Measurements from ENCODE around the gene MACROD2. TPM values are rescaled to one million over a fixed set of nuclear protein-coding genes. Genes with fewer than 3 reads are reported as not detected.

MACROD2 gene
- total RNA-seq, 1 experiment from 2014 or later = 3.1 TPM

DNA sequence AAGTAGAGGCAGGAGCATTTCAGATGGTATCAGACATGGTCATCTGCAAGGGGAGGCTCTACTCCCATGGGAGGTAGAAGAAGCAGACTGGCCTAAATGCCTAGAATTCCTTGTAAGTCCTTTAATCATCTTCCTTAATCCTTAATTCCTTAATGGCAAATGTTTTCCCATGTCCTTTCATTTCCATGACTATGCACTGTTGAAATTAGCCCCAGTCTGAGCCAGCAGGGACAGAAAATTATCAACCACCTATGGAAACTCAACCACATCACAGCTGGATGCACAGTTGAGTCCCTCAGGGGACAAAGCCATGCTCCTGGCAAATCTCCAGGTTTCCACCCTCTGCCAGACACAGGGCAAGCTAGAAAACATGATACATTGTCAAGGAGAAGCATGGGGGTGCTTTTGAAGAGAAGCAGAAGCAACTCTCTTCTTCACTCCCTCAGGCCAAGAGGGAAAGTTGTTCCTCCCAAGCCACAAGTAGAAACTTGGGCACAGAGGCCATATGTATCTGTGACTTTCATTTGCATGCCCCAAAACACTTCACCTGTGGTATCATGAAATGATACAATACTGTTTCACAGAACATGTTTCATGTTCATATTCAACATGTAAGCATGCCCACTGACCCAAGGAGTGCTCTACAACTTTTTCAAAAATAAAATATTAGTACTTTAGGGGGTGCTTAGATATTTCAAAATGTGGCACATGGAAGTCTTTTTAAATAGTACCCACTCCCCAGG, 1894.4 kb downstream of the MACROD2 start:
- peak; percentile 4 for DNase-seq (ENCODE audit: unreplicated experiment)
- Mint-ChIP-seq H3K9me3 (ENCODE audit: unreplicated experiment) (no peaks in the 10 kb centered on the region), H3K4me3 (ENCODE audit: unreplicated experiment) (no peak overlapping the region), H3K4me1 (ENCODE audit: insufficient read depth, unreplicated experiment) (no peaks in the 10 kb centered on the region), H3K27ac (ENCODE audit: low read depth, unreplicated experiment) (no peak overlapping the region), H3K36me3 (ENCODE audit: insufficient read depth, unreplicated experiment) (no peaks in the 10 kb centered on the region), H3K27me3 (ENCODE audit: insufficient read depth, unreplicated experiment) (no peaks in the 10 kb centered on the region)
- ChIA-PET POLR2A (no interaction called here), CTCF (interaction anchor here (1.7 kb wide), 1 partner anchor 476 kb away, joined by 3 read pairs; no protein-coding TSS in a partner anchor)
- no TSS peak for BruUV-seq (replicated peaks)
- TF ChIP-seq, protein P1, sequence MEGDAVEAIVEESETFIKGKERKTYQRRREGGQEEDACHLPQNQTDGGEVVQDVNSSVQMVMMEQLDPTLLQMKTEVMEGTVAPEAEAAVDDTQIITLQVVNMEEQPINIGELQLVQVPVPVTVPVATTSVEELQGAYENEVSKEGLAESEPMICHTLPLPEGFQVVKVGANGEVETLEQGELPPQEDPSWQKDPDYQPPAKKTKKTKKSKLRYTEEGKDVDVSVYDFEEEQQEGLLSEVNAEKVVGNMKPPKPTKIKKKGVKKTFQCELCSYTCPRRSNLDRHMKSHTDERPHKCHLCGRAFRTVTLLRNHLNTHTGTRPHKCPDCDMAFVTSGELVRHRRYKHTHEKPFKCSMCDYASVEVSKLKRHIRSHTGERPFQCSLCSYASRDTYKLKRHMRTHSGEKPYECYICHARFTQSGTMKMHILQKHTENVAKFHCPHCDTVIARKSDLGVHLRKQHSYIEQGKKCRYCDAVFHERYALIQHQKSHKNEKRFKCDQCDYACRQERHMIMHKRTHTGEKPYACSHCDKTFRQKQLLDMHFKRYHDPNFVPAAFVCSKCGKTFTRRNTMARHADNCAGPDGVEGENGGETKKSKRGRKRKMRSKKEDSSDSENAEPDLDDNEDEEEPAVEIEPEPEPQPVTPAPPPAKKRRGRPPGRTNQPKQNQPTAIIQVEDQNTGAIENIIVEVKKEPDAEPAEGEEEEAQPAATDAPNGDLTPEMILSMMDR (IDR thresholded peaks at IDR 0.05; ENCODE audit: unreplicated experiment) = no peak
- intact Hi-C loops (cut with micrococcal nuclease) = no loop called here

DNA sequence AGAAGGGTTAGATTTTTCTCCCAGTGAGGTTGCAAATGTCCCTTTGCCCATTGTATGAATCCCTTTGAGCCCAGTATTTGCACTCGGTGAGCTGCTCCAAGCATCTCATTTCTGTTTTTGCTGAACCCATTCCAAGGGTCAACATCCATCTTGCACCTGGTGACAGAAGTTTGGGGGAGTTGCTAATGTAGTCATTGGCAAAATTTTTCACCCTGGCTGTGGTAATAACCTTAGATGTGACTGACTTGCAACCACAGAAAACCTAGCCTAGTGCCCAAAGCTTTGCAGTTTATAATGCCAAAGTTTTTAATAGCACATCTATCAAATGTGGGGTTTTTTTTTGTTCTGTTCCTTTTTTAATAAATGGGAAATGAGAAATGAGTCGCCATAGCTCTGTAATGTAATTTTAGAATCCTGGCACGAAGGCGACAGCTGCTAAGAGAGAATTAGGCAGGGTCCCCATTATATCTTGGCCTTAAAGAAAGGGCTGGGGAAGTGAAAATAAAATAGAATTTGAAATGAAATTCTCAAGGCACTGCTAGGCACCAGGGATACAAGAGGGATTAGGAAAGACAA, 1895.2 kb downstream of the MACROD2 start:
- no TSS peak for BruUV-seq (replicated peaks)
- TF ChIP-seq, protein P1 (IDR thresholded peaks at IDR 0.05; ENCODE audit: unreplicated experiment) = no peak
- Mint-ChIP-seq H3K27me3 (ENCODE audit: insufficient read depth, unreplicated experiment) (no peaks in the 10 kb centered on the region), H3K27ac (ENCODE audit: low read depth, unreplicated experiment) (no peak overlapping the region), H3K4me3 (ENCODE audit: unreplicated experiment) (no peak overlapping the region), H3K4me1 (ENCODE audit: insufficient read depth, unreplicated experiment) (peaks cover 6% of the 10 kb centered on the region), H3K36me3 (ENCODE audit: insufficient read depth, unreplicated experiment) (no peaks in the 10 kb centered on the region), H3K9me3 (ENCODE audit: unreplicated experiment) (no peaks in the 10 kb centered on the region)
- DNase-seq (ENCODE audit: unreplicated experiment) = no peak
- intact Hi-C loops (cut with micrococcal nuclease) = no loop called here
- CTCF ChIA-PET = no interaction called here
- POLR2A ChIA-PET = no interaction called here

- ChIA-PET CTCF (interaction anchor here (0.7 kb wide), 1 partner anchor 149 kb away, joined by 3 read pairs; no protein-coding TSS in a partner anchor), POLR2A (interaction anchor here (0.6 kb wide), 1 partner anchor 242 kb away, joined by 3 read pairs; no protein-coding TSS in a partner anchor)
- TF ChIP-seq, protein P1 (IDR thresholded peaks at IDR 0.05; ENCODE audit: unreplicated experiment) = no peak
- no peak overlapping the region for H3K27ac Mint-ChIP-seq (ENCODE audit: low read depth, unreplicated experiment)
- H3K27me3 Mint-ChIP-seq (ENCODE audit: insufficient read depth, unreplicated experiment) = no peaks in the 10 kb centered on the region
- intact Hi-C loops (cut with micrococcal nuclease) = no loop called here
- H3K4me3 Mint-ChIP-seq (ENCODE audit: unreplicated experiment) = no peak overlapping the region
- no TSS peak for BruUV-seq (replicated peaks)
- no peaks in the 10 kb centered on the region for H3K9me3 Mint-ChIP-seq (ENCODE audit: unreplicated experiment)
- H3K4me1 Mint-ChIP-seq (ENCODE audit: insufficient read depth, unreplicated experiment) = peaks cover 6% of the 10 kb centered on the region
- no peaks in the 10 kb centered on the region for H3K36me3 Mint-ChIP-seq (ENCODE audit: insufficient read depth, unreplicated experiment)
- DNase-seq (ENCODE audit: unreplicated experiment) = no peak
Observed at GRCh38 chr20:15895126-15895525, 1899.8 kb downstream of the MACROD2 start.

- TF ChIP-seq, protein P1 (IDR thresholded peaks at IDR 0.05; ENCODE audit: unreplicated experiment) = no peak
- H3K36me3 Mint-ChIP-seq (ENCODE audit: insufficient read depth, unreplicated experiment) = no peaks in the 10 kb centered on the region
- no peak overlapping the region for H3K4me3 Mint-ChIP-seq (ENCODE audit: unreplicated experiment)
- no peak for DNase-seq (ENCODE audit: unreplicated experiment)
- ChIA-PET POLR2A (interaction anchor here (1.0 kb wide), 1 partner anchor 59 kb away, joined by 3 read pairs; no protein-coding TSS in a partner anchor), CTCF (interaction anchor here (0.7 kb wide), 1 partner anchor 149 kb away, joined by 3 read pairs; no protein-coding TSS in a partner anchor)
- no peak overlapping the region for H3K27ac Mint-ChIP-seq (ENCODE audit: low read depth, unreplicated experiment)
- intact Hi-C loops (cut with micrococcal nuclease) = no loop called here
- BruUV-seq (replicated peaks) = no TSS peak
- peaks cover 6% of the 10 kb centered on the region for H3K4me1 Mint-ChIP-seq (ENCODE audit: insufficient read depth, unreplicated experiment)
- no peaks in the 10 kb centered on the region for H3K27me3 Mint-ChIP-seq (ENCODE audit: insufficient read depth, unreplicated experiment)
- no peaks in the 10 kb centered on the region for H3K9me3 Mint-ChIP-seq (ENCODE audit: unreplicated experiment)
Observed at GRCh38 chr20:15895560-15896084, 1900.3 kb downstream of the MACROD2 start.

Measured in MCF 10A (cell line).